CD4-positive, alpha-beta T cell treated with Interleukin-4 for 1 hour (primary cell): ENCODE data around the gene INO80E.

Experiments used
- DNase-seq, 2 donors: peaks; one replicate each; pipeline ENCODE4 v3.0.0-alpha.2; 2020 to 2022

The INO80E gene

DNA sequence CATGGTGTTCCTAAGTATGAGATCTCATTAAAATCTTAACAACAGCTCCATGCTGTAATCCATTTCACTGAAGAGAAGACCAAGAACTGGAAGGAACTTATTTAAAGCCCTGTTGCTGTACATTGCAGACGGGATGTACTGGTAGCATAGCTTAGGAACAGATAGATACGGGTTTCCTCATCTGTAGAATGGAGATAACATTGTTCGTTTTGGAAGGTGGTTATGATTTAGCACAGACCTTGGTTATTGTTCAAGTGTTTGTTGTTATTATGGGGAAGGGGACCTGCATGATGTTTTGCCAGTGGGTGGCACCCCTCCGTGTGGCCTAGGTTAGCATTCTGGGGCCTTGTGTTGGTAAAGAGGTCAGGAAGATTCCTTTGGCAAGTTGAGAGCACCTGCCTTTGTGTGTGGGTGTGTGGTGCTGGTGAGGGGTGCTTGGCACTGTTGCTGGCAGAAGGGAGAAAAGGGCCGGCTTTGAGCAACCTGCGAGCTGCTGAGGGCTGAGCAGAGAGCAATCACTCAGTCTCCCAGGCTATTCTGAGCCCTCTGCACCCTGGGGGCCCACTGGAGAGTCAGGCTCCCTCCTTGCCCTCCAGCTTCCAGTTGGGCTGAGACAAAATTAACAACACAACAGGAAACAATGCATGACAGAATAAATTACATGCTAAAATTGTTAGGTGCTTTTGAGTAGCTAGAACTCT lies 20.1 kb upstream of the INO80E start:
- no peak for DNase-seq

DNA sequence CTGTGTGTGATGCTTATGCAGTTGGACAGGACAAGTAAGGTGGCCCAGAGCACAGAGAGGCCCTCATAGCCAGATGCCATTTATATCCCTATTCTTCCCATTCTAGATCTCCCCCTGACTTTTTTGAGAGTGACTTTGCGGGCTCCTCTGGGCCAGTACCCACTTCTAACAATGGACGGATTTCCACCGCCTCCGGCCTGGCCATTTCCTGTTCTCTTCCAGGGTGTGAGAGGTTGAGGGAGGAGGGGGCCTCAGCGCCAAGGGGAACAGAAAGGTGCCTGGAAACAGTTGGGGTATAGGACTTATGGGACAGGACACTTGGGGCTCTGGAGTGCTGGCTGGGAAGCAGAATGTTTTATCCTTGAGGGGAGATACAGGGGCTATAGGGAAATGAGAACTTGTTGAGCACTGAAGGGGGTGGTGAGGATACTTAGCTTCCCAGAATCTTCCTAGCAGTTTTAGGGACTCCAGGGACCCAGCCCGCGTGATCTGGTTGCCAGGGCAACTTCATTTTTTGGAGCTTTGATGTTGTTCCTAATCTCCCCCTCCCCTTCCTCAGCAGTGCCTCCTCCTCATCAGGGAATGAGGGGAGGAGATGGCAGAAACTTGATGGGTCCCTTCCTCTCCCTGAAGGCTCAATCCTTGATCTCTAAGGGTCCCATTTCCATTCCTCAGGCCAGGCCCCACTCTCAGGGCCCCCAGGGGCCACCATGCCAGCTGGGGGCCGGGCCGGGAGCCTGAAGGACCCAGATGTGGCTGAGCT lies 18.8 kb upstream of the INO80E start:
- no peak for DNase-seq

DNA sequence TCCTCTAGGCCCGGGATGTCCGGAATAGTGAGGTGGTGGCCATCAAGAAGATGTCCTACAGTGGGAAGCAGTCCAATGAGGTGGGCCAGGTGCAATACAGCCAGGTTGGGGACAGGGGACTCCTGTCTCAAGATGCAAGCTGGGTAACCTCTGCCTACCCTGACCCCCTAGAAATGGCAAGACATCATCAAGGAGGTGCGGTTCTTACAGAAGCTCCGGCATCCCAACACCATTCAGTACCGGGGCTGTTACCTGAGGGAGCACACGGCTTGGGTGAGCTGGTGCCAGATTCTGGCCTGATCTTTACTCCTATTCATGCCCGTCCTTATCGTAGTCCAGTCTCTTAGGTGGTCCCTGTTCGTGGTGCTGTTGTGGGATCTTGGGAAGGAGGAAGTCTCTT lies 18.0 kb upstream of the INO80E start:
- DNase-seq, result no peak

DNA sequence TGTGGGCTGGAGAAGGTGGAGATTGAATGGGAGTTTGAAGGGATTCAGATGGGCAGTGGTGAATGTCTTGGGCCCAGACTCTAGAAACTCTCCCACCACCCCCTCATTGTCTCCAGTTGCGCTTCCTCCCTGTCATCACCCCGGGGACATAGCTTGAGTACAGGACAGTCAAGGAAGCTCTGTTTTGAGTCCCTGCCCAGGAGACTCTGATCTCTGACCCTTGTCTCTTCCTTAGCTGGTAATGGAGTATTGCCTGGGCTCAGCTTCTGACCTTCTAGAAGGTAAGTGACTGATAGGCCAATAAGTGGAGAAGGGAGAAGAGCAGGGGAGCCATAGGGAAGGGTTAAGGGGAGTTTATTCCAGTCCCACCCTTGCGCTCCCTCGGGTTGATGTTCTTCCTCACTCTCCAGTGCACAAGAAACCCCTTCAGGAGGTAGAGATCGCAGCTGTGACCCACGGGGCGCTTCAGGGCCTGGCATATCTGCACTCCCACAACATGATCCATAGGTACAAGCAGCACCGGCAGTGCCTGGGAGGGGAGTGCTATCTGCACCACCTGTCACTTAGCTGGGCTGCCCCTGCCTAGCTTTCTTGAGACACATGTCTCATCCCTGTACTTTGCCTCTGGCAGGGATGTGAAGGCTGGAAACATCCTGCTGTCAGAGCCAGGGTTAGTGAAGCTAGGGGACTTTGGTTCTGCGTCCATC lies 17.3 kb upstream of the INO80E start:
- DNase-seq, result no peak

DNA sequence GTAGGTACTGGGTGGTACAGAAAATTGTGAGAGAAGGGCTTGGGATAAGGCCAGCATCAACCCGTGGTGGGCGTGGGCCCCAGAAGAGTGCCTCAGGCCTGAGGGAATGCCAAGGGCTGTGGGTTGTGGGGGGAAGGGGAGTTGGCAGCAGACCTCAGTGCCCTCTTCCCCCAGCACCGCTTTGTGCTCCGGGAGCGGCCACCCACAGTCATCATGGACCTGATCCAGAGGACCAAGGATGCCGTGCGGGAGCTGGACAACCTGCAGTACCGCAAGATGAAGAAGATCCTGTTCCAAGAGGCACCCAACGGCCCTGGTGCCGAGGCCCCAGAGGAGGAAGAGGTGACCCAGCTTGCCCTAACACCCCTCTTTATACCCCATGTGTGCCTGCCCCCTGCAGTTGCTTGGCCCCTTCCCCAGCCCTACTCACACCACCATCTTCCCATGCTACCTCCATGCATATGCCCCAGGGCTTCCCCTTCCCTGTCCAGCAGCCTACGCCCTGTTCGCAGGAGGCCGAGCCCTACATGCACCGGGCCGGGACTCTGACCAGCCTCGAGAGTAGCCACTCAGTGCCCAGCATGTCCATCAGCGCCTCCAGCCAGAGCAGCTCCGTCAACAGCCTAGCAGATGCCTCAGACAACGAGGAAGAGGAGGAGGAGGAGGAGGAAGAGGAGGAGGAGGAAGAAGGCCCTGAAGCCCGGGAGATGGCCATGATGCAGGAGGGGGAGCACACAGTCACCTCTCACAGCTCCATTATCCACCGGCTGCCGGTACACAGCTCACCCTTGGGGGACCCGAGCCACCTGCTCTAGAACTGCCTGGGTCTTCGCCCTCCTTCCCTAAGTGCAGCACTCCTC lies 13.3 kb upstream of the INO80E start:
- DNase-seq, result no peak

DNA sequence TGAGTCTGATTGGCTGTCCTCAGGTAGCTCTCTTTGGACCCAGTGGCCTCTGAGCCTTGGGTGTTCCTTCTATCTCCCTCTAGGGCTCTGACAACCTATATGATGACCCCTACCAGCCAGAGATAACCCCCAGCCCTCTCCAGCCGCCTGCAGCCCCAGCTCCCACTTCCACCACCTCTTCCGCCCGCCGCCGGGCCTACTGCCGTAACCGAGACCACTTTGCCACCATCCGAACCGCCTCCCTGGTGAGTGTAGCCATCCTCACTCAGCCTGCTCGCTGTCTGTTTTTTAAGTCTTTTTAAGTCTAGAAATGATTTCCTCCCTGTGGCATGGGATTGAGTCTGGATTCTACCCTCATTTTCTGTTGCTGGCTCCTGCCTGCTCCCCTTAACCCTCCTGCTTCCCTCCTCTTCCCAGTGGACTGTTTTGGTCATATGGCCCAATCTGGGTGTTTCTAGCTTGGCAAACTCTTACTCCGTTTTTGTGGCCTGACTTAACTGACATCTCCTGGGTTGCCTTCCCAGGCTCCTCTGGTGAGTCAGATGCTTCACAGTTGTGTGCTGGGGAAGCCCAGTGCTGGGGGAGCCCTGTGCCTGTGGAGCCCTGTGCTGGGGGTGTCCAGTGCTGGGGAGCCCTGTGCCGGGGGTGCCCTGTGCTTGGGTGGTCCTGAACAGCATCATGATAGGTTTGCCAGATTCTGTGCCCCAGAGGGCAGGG lies 12.5 kb upstream of the INO80E start:
- DNase-seq, result no peak

DNA sequence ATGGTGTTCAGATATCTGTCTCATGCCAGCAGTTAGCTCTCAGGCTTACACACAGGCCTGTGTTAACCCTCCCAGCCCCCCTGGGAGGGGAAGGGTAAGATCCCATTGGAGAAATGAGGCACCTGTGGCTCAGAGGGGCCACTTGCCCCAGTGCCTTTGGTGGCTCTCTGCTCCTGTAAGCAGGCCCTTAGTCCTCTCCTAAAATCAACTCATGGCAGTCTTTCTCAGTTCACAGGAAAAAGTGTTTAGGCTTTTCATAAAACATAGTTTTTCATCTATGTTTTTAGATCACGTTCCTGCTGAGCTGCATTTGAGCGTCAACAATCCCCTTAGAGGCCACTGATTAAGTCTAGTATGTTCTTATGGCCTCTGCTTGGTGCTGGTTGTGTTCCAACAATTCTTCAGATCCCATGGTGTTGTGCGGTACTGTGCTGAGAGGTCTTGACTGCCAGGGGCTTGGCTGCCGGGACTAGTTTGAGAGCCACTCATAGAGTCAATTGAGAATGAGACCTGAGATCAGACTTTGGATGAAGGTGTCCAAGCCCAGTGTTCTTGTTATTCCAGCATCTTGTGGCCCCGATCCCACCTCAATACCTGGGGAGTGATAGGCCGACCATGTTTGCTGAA lies 11.8 kb upstream of the INO80E start:
- no peak for DNase-seq

DNA sequence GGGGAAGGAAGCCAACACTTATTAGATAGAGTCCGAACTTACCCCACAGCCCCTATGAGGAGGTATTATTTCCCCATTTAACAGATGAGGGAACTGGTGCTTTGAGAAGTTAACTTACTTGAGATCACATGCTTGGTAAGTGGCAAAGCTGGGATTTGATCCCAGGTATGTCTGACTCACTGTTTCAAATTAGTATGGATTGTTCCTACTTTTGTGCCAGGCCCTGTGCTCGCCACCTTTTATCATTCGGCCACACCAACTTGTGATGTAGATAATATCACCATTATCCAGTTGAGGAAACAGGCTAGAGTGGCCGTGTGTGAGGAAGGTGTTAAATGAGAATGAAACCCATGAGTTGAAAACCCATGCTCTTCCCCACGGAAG lies 11.3 kb upstream of the INO80E start:
- DNase-seq, result no peak

DNA sequence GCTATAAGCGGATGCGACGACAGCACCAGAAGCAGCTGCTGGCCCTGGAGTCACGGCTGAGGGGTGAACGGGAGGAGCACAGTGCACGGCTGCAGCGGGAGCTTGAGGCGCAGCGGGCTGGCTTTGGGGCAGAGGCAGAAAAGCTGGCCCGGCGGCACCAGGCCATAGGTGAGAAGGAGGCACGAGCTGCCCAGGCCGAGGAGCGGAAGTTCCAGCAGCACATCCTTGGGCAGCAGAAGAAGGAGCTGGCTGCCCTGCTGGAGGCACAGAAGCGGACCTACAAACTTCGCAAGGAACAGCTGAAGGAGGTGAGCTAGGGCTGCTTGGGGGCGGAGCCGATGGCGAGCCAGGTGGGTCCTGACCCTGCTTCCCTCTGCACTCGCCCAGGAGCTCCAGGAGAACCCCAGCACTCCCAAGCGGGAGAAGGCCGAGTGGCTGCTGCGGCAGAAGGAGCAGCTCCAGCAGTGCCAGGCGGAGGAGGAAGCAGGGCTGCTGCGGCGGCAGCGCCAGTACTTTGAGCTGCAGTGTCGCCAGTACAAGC lies 10.7 kb upstream of the INO80E start:
- no peak for DNase-seq

DNA sequence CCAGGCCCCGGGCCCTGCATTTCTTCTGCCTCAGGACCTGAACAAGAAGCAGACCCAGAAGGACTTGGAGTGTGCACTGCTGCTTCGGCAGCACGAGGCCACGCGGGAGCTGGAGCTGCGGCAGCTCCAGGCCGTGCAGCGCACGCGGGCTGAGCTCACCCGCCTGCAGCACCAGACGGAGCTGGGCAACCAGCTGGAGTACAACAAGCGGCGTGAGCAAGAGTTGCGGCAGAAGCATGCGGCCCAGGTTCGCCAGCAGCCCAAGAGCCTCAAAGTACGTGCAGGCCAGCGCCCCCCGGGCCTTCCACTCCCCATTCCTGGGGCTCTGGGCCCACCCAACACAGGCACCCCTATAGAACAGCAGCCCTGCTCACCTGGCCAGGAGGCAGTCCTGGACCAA lies 9.8 kb upstream of the INO80E start:
- DNase-seq, result no peak

DNA sequence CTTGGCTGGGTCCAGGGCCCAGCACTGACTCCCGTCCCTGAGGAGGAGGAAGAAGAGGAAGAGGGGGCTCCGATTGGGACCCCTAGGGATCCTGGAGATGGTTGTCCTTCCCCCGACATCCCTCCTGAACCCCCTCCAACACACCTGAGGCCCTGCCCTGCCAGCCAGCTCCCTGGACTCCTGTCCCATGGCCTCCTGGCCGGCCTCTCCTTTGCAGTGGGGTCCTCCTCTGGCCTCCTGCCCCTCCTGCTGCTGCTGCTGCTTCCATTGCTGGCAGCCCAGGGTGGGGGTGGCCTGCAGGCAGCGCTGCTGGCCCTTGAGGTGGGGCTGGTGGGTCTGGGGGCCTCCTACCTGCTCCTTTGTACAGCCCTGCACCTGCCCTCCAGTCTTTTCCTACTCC lies 9.1 kb upstream of the INO80E start:
- no peak for DNase-seq

DNA sequence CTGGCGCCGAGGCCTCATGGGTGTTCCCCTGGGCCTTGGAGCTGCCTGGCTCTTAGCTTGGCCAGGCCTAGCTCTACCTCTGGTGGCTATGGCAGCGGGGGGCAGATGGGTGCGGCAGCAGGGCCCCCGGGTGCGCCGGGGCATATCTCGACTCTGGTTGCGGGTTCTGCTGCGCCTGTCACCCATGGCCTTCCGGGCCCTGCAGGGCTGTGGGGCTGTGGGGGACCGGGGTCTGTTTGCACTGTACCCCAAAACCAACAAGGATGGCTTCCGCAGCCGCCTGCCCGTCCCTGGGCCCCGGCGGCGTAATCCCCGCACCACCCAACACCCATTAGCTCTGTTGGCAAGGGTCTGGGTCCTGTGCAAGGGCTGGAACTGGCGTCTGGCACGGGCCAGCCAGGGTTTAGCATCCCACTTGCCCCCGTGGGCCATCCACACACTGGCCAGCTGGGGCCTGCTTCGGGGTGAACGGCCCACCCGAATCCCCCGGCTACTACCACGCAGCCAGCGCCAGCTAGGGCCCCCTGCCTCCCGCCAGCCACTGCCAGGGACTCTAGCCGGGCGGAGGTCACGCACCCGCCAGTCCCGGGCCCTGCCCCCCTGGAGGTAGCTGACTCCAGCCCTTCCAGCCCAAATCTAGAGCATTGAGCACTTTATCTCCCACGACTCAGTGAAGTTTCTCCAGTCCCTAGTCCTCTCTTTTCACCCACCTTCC lies 8.5 kb upstream of the INO80E start:
- DNase-seq, result no peak

DNA sequence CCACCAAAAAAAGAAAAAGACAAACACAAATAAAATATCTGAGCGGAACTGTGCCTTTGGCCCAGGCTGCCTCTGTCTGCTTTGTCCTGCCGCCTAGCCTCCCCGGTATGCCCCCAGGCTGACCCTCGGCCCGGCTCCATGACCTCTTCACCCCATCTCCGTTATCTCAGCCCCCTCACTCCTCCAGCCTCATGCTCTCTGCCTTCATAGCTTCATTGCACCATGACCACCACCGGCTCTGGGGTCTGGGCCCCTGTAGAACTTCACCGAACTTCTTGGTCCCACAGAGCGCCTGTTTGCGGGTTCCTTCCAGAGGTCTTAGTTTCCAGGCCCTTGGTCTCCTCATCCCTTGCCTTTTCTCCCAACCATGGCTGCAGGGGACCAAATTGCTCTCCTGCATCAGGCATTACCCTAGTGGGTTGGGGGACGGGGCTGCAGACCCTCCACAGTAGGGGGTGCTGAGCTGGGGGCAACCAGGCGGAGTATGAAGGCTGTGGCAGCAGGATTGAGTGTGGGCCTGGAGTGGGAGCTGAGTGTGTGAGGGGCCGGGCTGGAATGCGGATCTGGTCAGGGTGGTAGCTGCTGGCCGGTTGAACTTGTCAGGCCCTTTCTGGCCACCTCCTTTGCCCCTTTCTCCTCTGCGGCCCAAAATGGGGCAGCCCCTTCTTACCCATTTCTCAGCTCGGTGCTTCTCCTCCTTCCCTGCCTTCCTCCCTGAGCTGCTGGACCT lies 7.5 kb upstream of the INO80E start:
- no peak for DNase-seq

DNA sequence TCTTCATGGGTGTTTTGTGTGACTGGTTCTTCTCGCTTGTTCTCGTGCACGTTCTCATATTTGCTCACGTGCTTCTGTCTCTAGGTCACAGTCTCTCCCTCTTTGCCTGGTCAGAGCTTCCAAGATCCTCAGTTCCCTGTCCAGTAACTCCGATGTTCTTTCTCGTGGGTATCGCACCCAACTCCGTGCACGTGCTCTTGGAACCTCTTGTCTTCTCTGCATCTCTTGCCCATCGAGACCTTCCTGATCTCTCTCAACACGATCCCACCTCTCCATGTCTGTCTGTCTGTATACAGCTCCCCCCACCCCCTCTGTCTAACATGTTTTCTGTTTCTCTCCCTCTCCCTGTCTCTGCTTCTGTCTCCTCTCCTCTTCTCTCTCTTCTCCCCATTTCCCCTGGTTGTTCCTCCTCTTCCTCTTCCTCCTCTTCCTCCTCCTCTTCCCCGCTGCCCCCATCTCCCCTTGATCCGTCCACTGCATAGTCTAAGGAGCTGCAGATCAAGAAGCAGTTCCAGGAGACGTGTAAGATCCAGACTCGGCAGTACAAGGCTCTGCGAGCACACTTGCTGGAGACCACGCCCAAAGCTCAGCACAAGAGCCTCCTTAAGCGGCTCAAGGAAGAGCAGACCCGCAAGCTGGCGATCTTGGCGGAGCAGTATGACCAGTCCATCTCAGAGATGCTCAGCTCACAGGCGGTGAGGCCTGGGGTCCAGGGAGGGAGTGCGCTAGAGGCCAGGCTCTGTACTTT lies 6.8 kb upstream of the INO80E start:
- no peak for DNase-seq

DNA sequence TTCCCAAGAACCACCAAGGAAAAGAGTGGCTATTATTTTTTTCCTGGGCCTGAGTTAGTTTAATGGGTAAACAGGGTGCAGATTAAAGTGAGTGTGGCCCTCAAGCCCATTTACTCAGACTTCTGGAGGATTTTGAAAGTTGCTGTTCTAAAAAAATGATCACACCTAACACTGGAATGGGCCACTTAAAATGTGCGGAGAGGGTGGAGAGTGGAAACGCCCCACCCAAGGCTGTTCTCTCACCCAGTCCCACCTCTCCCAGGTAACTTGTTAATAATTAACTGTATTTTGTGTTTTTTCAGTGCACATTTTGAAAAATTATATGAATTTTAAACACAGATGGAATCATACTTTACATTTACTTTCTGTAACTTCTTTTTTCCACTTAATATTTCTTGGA lies 6.0 kb upstream of the INO80E start:
- no peak for DNase-seq

DNA sequence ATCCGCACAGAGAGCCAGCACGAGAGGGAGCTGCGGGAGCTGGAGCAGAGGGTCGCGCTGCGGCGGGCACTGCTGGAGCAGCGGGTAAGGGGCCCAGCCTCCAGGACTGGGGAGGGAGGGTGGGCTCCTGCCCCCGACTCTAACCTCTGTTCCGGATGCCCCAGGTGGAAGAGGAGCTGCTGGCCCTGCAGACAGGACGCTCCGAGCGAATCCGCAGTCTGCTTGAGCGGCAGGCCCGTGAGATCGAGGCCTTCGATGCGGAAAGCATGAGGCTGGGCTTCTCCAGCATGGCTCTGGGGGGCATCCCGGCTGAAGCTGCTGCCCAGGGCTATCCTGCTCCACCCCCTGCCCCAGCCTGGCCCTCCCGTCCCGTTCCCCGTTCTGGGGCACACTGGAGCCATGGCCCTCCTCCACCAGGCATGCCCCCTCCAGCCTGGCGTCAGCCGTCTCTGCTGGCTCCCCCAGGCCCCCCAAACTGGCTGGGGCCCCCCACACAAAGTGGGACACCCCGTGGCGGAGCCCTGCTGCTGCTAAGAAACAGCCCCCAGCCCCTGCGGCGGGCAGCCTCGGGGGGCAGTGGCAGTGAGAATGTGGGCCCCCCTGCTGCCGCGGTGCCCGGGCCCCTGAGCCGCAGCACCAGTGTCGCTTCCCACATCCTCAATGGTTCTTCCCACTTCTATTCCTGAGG lies 5.0 kb upstream of the INO80E start:
- no peak for DNase-seq

DNA sequence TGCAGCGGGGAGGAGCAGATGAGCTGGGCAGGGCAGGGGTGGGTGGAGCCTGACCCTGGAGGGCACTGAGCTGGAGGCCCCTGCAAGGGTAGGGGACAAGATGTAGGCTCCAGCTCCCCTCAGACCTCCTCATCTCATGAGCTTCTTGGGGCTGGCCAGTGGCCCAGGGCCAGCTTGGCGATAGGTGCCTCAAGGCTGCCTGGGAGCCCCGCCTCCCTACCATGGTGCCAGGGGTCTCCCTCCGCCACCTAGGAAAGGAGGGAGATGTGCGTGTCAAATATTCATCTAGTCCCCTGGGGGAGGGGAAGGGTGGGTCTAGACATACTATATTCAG lies 4.5 kb upstream of the INO80E start:
- no peak for DNase-seq

DNA sequence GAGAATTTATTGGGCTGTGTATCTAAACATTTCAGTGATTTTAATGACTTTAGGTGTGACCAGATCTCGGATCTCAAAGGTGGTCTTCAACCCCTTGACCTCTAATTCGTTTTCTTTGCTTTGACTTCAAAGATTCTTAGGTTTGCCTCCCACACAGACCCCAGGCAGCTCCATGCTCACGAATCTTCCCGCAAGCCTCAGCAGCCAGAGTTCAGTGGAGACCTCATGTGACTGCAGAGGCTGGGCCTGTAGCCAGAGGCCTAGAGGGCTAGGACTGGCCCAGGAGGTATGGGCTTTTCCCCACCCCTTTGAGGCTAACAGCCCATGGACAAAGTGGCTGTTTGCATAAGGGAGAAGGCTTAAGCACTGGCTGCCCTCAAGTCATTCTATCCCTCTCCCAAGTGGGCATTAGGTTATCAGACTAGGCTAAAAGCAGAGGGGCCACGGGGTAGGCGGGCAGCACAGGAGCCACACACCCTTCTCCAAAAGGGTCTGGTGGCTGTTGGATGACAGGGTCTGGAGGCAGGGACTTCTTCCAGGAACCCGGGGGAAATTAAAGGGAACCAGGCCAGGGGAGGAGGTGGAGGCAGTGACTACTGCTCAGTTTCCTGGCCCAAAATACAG lies 3.6 kb upstream of the INO80E start:
- DNase-seq, result no peak
